ENCODE measurements around the gene P2RX5. TPM values are rescaled to one million over a fixed set of nuclear protein-coding genes. Genes with fewer than 3 reads are reported as not detected.

The P2RX5 gene
- total RNA-seq, 1 donor from 2014 or later = 6.6 TPM

GRCh38 chr17:3693141-3693540, 2.8 kb downstream of the P2RX5 start:
- no peak overlapping the region for H3K4me3 Mint-ChIP-seq (ENCODE audit: unreplicated experiment)
- no peak overlapping the region for H3K27ac Mint-ChIP-seq (ENCODE audit: unreplicated experiment)
- TF ChIP-seq CTCF (IDR thresholded peaks at IDR 0.05; ENCODE audit: partially characterized antibody, unreplicated experiment) = no peak
- DNase-seq = no peak
- H3K4me1 Mint-ChIP-seq (ENCODE audit: low read depth, unreplicated experiment) = peaks cover 14% of the 10 kb centered on the region
- H3K27me3 Mint-ChIP-seq (ENCODE audit: unreplicated experiment) = peaks cover 10% of the 10 kb centered on the region
- peaks cover 4% of the 10 kb centered on the region for H3K36me3 Mint-ChIP-seq (ENCODE audit: unreplicated experiment)
- peaks cover 8% of the 10 kb centered on the region for H3K9me3 Mint-ChIP-seq (ENCODE audit: unreplicated experiment)

GRCh38 chr17:3692346-3692745, 3.6 kb downstream of the P2RX5 start:
- DNase-seq = no peak
- Mint-ChIP-seq H3K4me3 (ENCODE audit: unreplicated experiment) (no peak overlapping the region), H3K9me3 (ENCODE audit: unreplicated experiment) (peaks cover 8% of the 10 kb centered on the region), H3K36me3 (ENCODE audit: unreplicated experiment) (peaks cover 4% of the 10 kb centered on the region), H3K27ac (ENCODE audit: unreplicated experiment) (no peak overlapping the region), H3K27me3 (ENCODE audit: unreplicated experiment) (peaks cover 10% of the 10 kb centered on the region), H3K4me1 (ENCODE audit: low read depth, unreplicated experiment) (peaks cover 14% of the 10 kb centered on the region)
- no peak for TF ChIP-seq CTCF (IDR thresholded peaks at IDR 0.05; ENCODE audit: partially characterized antibody, unreplicated experiment)

GRCh38 chr17:3691617-3692067, 4.3 kb downstream of the P2RX5 start:
- Mint-ChIP-seq H3K4me3 (ENCODE audit: unreplicated experiment) (no peak overlapping the region), H3K9me3 (ENCODE audit: unreplicated experiment) (peaks cover 8% of the 10 kb centered on the region), H3K27ac (ENCODE audit: unreplicated experiment) (no peak overlapping the region), H3K36me3 (ENCODE audit: unreplicated experiment) (peaks cover 4% of the 10 kb centered on the region), H3K4me1 (ENCODE audit: low read depth, unreplicated experiment) (peaks cover 14% of the 10 kb centered on the region), H3K27me3 (ENCODE audit: unreplicated experiment) (peaks cover 10% of the 10 kb centered on the region)
- TF ChIP-seq CTCF (IDR thresholded peaks at IDR 0.05; ENCODE audit: partially characterized antibody, unreplicated experiment) = no peak
- DNase-seq = no peak

GRCh38 chr17:3690094-3690715, 5.8 kb downstream of the P2RX5 start:
- Mint-ChIP-seq H3K27me3 (ENCODE audit: unreplicated experiment) (peaks cover 10% of the 10 kb centered on the region), H3K9me3 (ENCODE audit: unreplicated experiment) (peaks cover 8% of the 10 kb centered on the region), H3K4me1 (ENCODE audit: low read depth, unreplicated experiment) (peaks cover 14% of the 10 kb centered on the region), H3K4me3 (ENCODE audit: unreplicated experiment) (no peak overlapping the region), H3K36me3 (ENCODE audit: unreplicated experiment) (peaks cover 4% of the 10 kb centered on the region), H3K27ac (ENCODE audit: unreplicated experiment) (no peak overlapping the region)
- DNase-seq = no peak
- TF ChIP-seq CTCF (IDR thresholded peaks at IDR 0.05; ENCODE audit: partially characterized antibody, unreplicated experiment) = no peak

- no peak for DNase-seq
- Mint-ChIP-seq H3K9me3 (ENCODE audit: unreplicated experiment) (peaks cover 6% of the 10 kb centered on the region), H3K27me3 (ENCODE audit: unreplicated experiment) (peaks cover 8% of the 10 kb centered on the region), H3K4me3 (ENCODE audit: unreplicated experiment) (no peak overlapping the region), H3K27ac (ENCODE audit: unreplicated experiment) (peak overlapping the region; percentile 68), H3K4me1 (ENCODE audit: low read depth, unreplicated experiment) (peaks cover 12% of the 10 kb centered on the region), H3K36me3 (ENCODE audit: unreplicated experiment) (peaks cover 4% of the 10 kb centered on the region)
- TF ChIP-seq CTCF (IDR thresholded peaks at IDR 0.05; ENCODE audit: partially characterized antibody, unreplicated experiment) = no peak
Observed at GRCh38 chr17:3689262-3690093, 6.5 kb downstream of the P2RX5 start.

All from glutamatergic neuron (in vitro differentiated cells).